Activated CD8-positive, alpha-beta memory T cell treated with anti-CD3 and anti-CD28 coated beads for 48 hours (primary cell): ENCODE results near the gene FBL.
A peak's percentile ranks its signal among the peaks of the same experiment; 100 is the strongest.

Source experiments
- DNase-seq, 3 experiments: peaks; one replicate each; pipeline ENCODE4 v3.0.0-alpha.2; 2020; ENCODE audit warnings: low read depth in 2 of 3, low spot score in 2 of 3

The FBL gene

DNA sequence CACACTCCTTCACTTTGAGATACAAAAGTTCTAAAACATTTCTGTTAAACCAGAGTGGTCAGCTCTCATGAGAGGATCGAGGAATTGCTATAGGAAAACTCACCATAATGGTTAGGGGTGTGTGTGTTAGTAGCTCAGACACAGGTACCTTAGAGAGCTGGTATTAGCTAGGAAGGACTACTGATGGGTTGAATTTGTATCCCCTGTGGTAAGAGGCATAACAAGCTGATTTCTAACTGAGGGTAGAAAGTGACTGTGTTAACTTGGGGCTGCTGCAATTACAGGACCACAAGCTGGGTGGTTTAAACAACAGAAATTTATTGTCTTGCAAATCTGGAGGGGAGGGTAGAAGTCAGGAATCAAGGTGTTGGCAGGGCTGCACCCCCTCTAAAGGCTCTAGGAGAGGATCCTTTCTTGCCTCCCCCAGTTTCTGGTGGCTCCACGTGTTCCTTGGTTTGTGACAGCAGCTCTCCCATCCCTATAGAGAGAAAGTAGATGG is 50.1 kb downstream of the FBL start:
- DNase-seq = no peak

DNA sequence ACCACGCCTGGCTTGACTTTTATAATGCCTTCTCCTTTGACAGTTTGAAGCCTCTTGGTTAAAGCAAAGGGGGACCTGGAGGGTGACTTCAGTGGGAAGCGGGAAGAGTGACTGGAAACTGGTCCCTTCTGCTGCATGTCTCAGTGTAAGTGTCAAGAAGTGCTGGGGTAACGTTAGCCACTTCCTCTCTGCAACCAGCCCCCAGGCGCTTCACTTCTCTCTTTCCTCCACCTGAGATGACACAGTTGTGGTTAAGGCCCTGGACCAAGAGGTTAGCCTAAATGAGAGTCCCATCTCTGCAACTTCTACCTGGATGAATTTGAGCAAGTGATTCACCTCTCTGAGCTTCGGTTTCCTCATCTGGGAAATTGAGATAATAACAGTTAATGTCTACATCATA is 51.2 kb downstream of the FBL start:
- no peak for DNase-seq

DNA sequence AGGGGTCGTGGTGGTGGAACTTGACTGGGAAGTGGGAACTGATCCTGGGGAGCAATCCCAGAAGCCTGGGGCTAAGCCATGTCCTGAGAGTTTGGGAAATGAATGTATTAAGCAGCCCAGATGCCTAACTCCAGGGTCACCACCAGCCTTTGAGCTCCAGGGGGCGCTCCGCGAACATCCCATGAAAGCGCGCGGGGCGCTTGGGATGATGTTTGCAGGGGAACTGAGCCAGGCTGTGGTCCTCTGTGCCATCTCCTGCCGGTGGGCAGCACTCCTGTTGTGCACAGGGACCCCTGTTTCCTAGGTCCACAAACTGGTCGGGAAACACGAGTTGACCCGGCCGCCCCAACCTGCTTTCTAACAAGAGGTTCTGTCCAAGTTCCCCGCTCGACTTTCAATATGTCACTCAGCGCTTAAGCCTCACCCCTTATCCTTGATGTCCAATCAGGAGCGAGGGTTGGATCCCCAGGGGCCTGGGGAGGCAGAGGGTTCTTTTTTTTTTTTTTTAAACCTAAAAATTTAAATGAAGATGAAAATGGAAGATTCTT is 53.1 kb downstream of the FBL start:
- peak; percentile 42 to 71 (median 43) for DNase-seq

DNA sequence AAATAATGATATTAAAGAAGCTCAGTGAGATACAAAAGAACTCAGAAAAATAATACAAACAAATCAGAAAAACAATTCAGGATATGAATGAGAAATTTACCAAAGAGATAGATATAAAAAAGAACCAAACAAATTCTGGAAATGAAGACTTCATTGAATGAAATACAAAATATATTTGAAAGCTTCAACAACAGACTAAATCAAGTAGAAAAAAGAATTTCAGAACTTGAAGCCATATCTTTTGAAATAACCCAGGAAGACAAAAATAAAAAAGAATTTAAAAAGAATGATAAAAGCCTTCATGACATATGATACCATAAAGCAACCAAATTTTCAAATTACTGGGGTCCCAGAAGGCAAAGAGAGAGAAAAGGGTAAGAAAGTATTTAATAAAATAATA is 57.9 kb downstream of the FBL start:
- no peak for DNase-seq
